ENCODE measurements around the gene PEPD.

DNA sequence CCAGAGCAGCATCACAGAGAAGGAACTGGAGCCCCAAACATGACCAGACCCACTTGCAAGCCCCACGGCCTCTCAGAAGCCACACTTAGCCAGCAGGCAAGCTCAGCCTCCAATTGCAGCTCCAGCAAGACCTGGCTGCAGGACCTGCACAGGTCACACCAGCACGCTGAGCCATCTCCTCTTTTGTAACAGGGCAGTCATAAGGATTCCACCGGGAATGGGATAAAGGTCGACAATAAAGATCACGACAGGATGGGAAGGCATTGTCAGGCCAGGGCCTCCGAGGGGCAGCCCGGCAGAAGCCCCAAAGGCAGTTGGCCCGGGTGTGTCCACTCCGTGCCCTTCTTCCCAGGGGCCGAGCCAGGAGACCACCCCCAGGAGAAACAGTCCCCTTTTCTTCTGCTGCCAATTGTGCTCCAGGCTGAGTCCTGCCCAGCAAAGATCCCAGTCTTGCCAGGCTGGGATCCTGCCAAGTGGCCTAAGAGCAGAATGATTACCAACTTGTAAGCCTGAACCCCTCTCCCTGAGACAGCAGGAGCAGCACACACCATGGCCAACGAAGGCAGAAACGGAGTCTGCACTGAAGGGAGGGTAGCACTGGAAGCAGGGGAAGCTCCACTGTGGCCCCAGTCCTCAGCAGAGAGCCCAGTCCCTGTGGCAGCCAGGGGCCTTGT, 12.5 kb downstream of the PEPD start:
- no peak for TF ChIP-seq GATA2 (IDR thresholded peaks at IDR 0.05; ENCODE audit: low read depth, low read length)
- no peak for TF ChIP-seq GATA3 (IDR thresholded peaks at IDR 0.05; ENCODE audit: low read depth, low read length)

All from SH-SY5Y (cell line).